ENCODE measurements around the gene CCM2.
A peak's percentile ranks its signal among the peaks of the same experiment; 100 is the strongest.

The CCM2 gene

GRCh38 chr7:45068236-45069023 lies 68.4 kb downstream of the CCM2 start:
- H3K27me3 ChIP-seq, result no peaks in the 10 kb centered on the region
- 0 out of 22 replicates have a peak overlapping the region, but pooled peaks of 1 of the 11 experiments have one; percentile 16 for H3K27ac ChIP-seq
- no peak overlapping the region for H3K4me2 ChIP-seq
- H3K4me1 ChIP-seq, result peaks cover 0 to 28% (median 11%) of the 10 kb centered on the region in 10 experiments; a peak in 14 of 20 replicates
- H3K9ac ChIP-seq, result peak overlapping the region in 1 of 11 experiments; percentile 24; a peak in 1 of 22 replicates
- no peak for TF ChIP-seq Cebpa-rat (IDR thresholded peaks at IDR 0.05)
- no peaks in the 10 kb centered on the region for H3K9me3 ChIP-seq (replicated peaks in 1 of 11)
- peaks cover 9 to 100% (median 87%) of the 10 kb centered on the region in 11 experiments; a peak in 18 of 22 replicates for H4K20me1 ChIP-seq
- peaks cover 96 to 100% (median 100%) of the 10 kb centered on the region in 11 experiments for H3K36me3 ChIP-seq
- H3K4me3 ChIP-seq, result no peak overlapping the region

GRCh38 chr7:45069444-45070253 lies 69.6 kb downstream of the CCM2 start:
- TF ChIP-seq Cebpa-rat (IDR thresholded peaks at IDR 0.05), result no peak
- Histone ChIP-seq H3K9ac (no peak overlapping the region), H3K27me3 (no peaks in the 10 kb centered on the region), H3K4me2 (no peak overlapping the region), H3K4me3 (no peak overlapping the region), H3K9me3 (replicated peaks in 1 of 11) (no peaks in the 10 kb centered on the region), H3K36me3 (peaks cover 96 to 100% (median 100%) of the 10 kb centered on the region in 11 experiments), H3K27ac (no peak overlapping the region), H3K4me1 (peaks cover 0 to 28% (median 11%) of the 10 kb centered on the region in 10 experiments; a peak in 12 of 20 replicates), H4K20me1 (peaks cover 13 to 100% (median 88%) of the 10 kb centered on the region in 11 experiments; a peak in 19 of 22 replicates)

GRCh38 chr7:45070254-45070642 lies 70.2 kb downstream of the CCM2 start:
- Histone ChIP-seq H3K9ac (no peak overlapping the region), H3K9me3 (replicated peaks in 1 of 11) (no peaks in the 10 kb centered on the region), H4K20me1 (peaks cover 17 to 100% (median 88%) of the 10 kb centered on the region in 11 experiments; a peak in 19 of 22 replicates), H3K27ac (no peak overlapping the region; a peak in 1 of 22 replicates), H3K36me3 (peaks cover 96 to 100% (median 100%) of the 10 kb centered on the region in 11 experiments), H3K4me1 (peaks cover 0 to 28% (median 11%) of the 10 kb centered on the region in 10 experiments; a peak in 12 of 20 replicates), H3K27me3 (no peaks in the 10 kb centered on the region), H3K4me3 (no peak overlapping the region), H3K4me2 (no peak overlapping the region)
- TF ChIP-seq Cebpa-rat (IDR thresholded peaks at IDR 0.05), result no peak

GRCh38 chr7:45071528-45071927 lies 71.5 kb downstream of the CCM2 start:
- no peak overlapping the region for H3K4me3 ChIP-seq
- H4K20me1 ChIP-seq, result peaks cover 28 to 100% (median 92%) of the 10 kb centered on the region in 11 experiments; a peak in 20 of 22 replicates
- H3K27me3 ChIP-seq, result no peaks in the 10 kb centered on the region
- no peak for TF ChIP-seq Cebpa-rat (IDR thresholded peaks at IDR 0.05)
- peaks cover 96 to 100% (median 100%) of the 10 kb centered on the region in 11 experiments for H3K36me3 ChIP-seq
- H3K27ac ChIP-seq, result no peak overlapping the region
- peaks cover 0 to 25% (median 12%) of the 10 kb centered on the region in 10 experiments; a peak in 14 of 20 replicates for H3K4me1 ChIP-seq
- no peaks in the 10 kb centered on the region for H3K9me3 ChIP-seq (replicated peaks in 1 of 11)
- H3K4me2 ChIP-seq, result no peak overlapping the region
- peak overlapping the region in 1 of 11 experiments; percentile 26; a peak in 1 of 22 replicates for H3K9ac ChIP-seq

GRCh38 chr7:45072131-45073030 lies 72.4 kb downstream of the CCM2 start:
- no peaks in the 10 kb centered on the region for H3K9me3 ChIP-seq (replicated peaks in 1 of 11)
- no peak overlapping the region for H3K4me2 ChIP-seq
- peaks cover 97 to 100% (median 98%) of the 10 kb centered on the region in 11 experiments for H3K36me3 ChIP-seq
- H3K4me3 ChIP-seq, result no peak overlapping the region
- peaks cover 0 to 25% (median 12%) of the 10 kb centered on the region in 10 experiments; a peak in 13 of 20 replicates for H3K4me1 ChIP-seq
- peak overlapping the region in 2 of 11 experiments; percentile 4 to 26; a peak in 2 of 22 replicates for H3K9ac ChIP-seq
- H4K20me1 ChIP-seq, result peaks cover 28 to 98% (median 86%) of the 10 kb centered on the region in 11 experiments; a peak in 20 of 22 replicates
- peak overlapping the region in 2 of 11 experiments; percentile 5 to 38; a peak in 3 of 22 replicates for H3K27ac ChIP-seq
- no peaks in the 10 kb centered on the region for H3K27me3 ChIP-seq
- TF ChIP-seq Cebpa-rat (IDR thresholded peaks at IDR 0.05), result no peak

GRCh38 chr7:45073031-45073785 lies 73.2 kb downstream of the CCM2 start:
- H3K9me3 ChIP-seq (replicated peaks in 1 of 11), result no peaks in the 10 kb centered on the region

GRCh38 chr7:45073786-45074527 lies 74.0 kb downstream of the CCM2 start:
- no peak for TF ChIP-seq Cebpa-rat (IDR thresholded peaks at IDR 0.05)
- Histone ChIP-seq H3K9ac (no peak overlapping the region; a peak in 1 of 22 replicates), H4K20me1 (peaks cover 26 to 95% (median 79%) of the 10 kb centered on the region in 11 experiments; a peak in 20 of 22 replicates), H3K36me3 (peaks cover 86 to 96% (median 89%) of the 10 kb centered on the region in 11 experiments), H3K4me2 (no peak overlapping the region), H3K4me1 (peaks cover 0 to 15% (median 8%) of the 10 kb centered on the region in 10 experiments; a peak in 9 of 20 replicates), H3K4me3 (no peak overlapping the region), H3K27me3 (no peaks in the 10 kb centered on the region), H3K9me3 (replicated peaks in 1 of 11) (no peaks in the 10 kb centered on the region), H3K27ac (no peak overlapping the region)

More at GRCh38 chr7:45073031-45073785, 73.2 kb downstream of the CCM2 start:
- H3K27ac ChIP-seq, result peak overlapping the region in 2 of 11 experiments; percentile 5 to 38; a peak in 2 of 22 replicates
- no peak overlapping the region for H3K4me2 ChIP-seq
- peaks cover 0 to 21% (median 9%) of the 10 kb centered on the region in 10 experiments; a peak in 13 of 20 replicates for H3K4me1 ChIP-seq
- H3K4me3 ChIP-seq, result no peak overlapping the region
- H3K27me3 ChIP-seq, result no peaks in the 10 kb centered on the region
- H3K9ac ChIP-seq, result peak overlapping the region in 1 of 11 experiments; percentile 4; a peak in 2 of 22 replicates
- peaks cover 94 to 100% (median 96%) of the 10 kb centered on the region in 11 experiments for H3K36me3 ChIP-seq
- TF ChIP-seq Cebpa-rat (IDR thresholded peaks at IDR 0.05), result no peak
- peaks cover 28 to 98% (median 83%) of the 10 kb centered on the region in 11 experiments; a peak in 20 of 22 replicates for H4K20me1 ChIP-seq

Measured in BLaER1 treated with 17β-estradiol and CSF1 and Interleukin-3, amounts not matched to agents 10 nM and 100 nM (cell line).